B cell (primary cell): Measurements from ENCODE around the gene TSSK2. TPM values are rescaled to one million over a fixed set of nuclear protein-coding genes. Genes with fewer than 3 reads are reported as not detected.

Source experiments
- ATAC-seq: fragments of 200-7000 bp; cut with Tn5 transposase; one replicate; pipeline ENCODE4 v1.10.0; 2021; ENCODE audit warnings: low read depth, mild to moderate bottlenecking, moderate number of reproducible peaks, moderate library complexity
- CTCF ChIA-PET: fragments of 350-600 bp; sonication (Branson Sonifier 250); formaldehyde crosslinking; loops from one replicate; lab custom pipeline; 2021; ENCODE audit warnings: antibody characterized with exemption, inconsistent platforms; lab: Charles Lee
- POLR2A ChIA-PET: fragments of 350-600 bp; sonication (Branson Sonifier 250); formaldehyde crosslinking; loops from one replicate; lab custom pipeline; 2021; ENCODE audit warnings: antibody characterized with exemption; lab: Charles Lee
- DNase-seq: peaks from one replicate; pipeline ENCODE4 v3.0.0; 2013
- H2AFZ ChIP-seq: 2 replicates; pipeline ENCODE4 v1.6.1; 2012; ENCODE audit warnings: mild to moderate bottlenecking, low read depth, low read length; ENCODE audit not compliant: insufficient read depth, poor library complexity, severe bottlenecking
- H3K27ac ChIP-seq, 2 donors: 1 replicate in 1 of 2; 2 replicates in 1 of 2; pipeline ENCODE4 v1.5.1; 2012 to 2013; ENCODE audit warnings: low read length in 2 of 2, mild to moderate bottlenecking in 2 of 2, moderate library complexity in 1 of 2
- H3K27me3 ChIP-seq, 4 experiments: fragments of 200-600 bp in 1 of 4; sonication (generic) in 1 of 4; replicated peaks in 1 of 4; 1 replicate in 2 of 4; 2 replicates in 2 of 4; pipeline versions ENCODE4 v1.6.1 to v1.7.0; 2013 to 2016; ENCODE audit warnings: low read length in 3 of 4, mild to moderate bottlenecking in 2 of 4, mixed read lengths in 1 of 4, moderate library complexity in 1 of 4; ENCODE audit not compliant: insufficient read depth in 4 of 4, control insufficient read depth in 3 of 4; ENCODE audit errors: control extremely low read depth in 1 of 4
- H3K36me3 ChIP-seq, 2 experiments: replicated peaks in 1 of 2; 1 replicate in 1 of 2; 2 replicates in 1 of 2; pipeline versions ENCODE4 v1.6.1 to v1.7.1; 2013; ENCODE audit warnings: low read length in 1 of 2; ENCODE audit not compliant: insufficient read depth in 2 of 2, control insufficient read depth in 1 of 2; ENCODE audit errors: control extremely low read depth in 1 of 2, extremely low read depth in 1 of 2
- H3K4me1 ChIP-seq, 2 donors: fragments of 200-600 bp in 1 of 2; sonication (generic) in 1 of 2; 1 replicate in 1 of 2; 2 replicates in 1 of 2; pipeline versions ENCODE4 v1.5.1 to v1.6.1; 2013 to 2017; ENCODE audit warnings: low read length in 2 of 2; ENCODE audit not compliant: control insufficient read depth in 2 of 2, insufficient read depth in 2 of 2
- H3K4me2 ChIP-seq: replicated peaks from 2 replicates; pipeline ENCODE3; 2012; ENCODE audit warnings: mild to moderate bottlenecking, low read depth, low read length; ENCODE audit not compliant: poor library complexity, severe bottlenecking
- H3K4me3 ChIP-seq, 5 experiments: fragments of 200-600 bp in 1 of 5; sonication (generic) in 1 of 5; 1 replicate in 3 of 5; 2 replicates in 2 of 5; pipeline versions ENCODE4 v1.5.1 to v1.7.0; 2011 to 2016; ENCODE audit warnings: low read length in 4 of 5, mild to moderate bottlenecking in 4 of 5, low read depth in 2 of 5, control low read depth in 1 of 5, moderate library complexity in 1 of 5; ENCODE audit not compliant: insufficient read depth in 1 of 5; ENCODE audit errors: control extremely low read depth in 1 of 5, extremely low read depth in 1 of 5
- H3K79me2 ChIP-seq: fragments of 200-600 bp; sonication (generic); one replicate; pipeline ENCODE4 v1.6.0; 2016; ENCODE audit warnings: low read length; ENCODE audit not compliant: control insufficient read depth, insufficient read depth
- H3K9ac ChIP-seq: fragments of 200-600 bp; sonication (generic); 2 replicates; pipeline ENCODE4 v1.6.1; 2017; ENCODE audit warnings: mild to moderate bottlenecking, low read length, moderate library complexity
- H3K9me3 ChIP-seq, 3 donors: one replicate each; pipeline versions ENCODE4 v1.6.1 to v1.7.1; 2013; ENCODE audit warnings: low read length in 2 of 3; ENCODE audit not compliant: control insufficient read depth in 2 of 3, insufficient read depth in 1 of 3; ENCODE audit errors: control extremely low read depth in 1 of 3
- H4K20me1 ChIP-seq: 2 replicates; pipeline ENCODE4 v1.6.0; 2012; ENCODE audit warnings: mild to moderate bottlenecking, low read length; ENCODE audit not compliant: insufficient read depth, control insufficient read depth, poor library complexity, severe bottlenecking
- H3K27ac Mint-ChIP-seq: one replicate; pipeline ENCODE4 v1.8.0; 2021; ENCODE audit warnings: mixed read lengths
- H3K27me3 Mint-ChIP-seq: one replicate; pipeline ENCODE4 v1.8.0; 2021; ENCODE audit warnings: mixed read lengths
- H3K4me1 Mint-ChIP-seq: one replicate; pipeline ENCODE4 v1.8.0; 2021; ENCODE audit warnings: mixed read lengths
- H3K4me3 Mint-ChIP-seq: one replicate; pipeline ENCODE4 v1.8.0; 2021; ENCODE audit warnings: mixed read lengths
- H3K9me3 Mint-ChIP-seq: one replicate; pipeline ENCODE4 v1.8.0; 2022; ENCODE audit warnings: mixed read lengths; ENCODE audit not compliant: insufficient read depth
- EZH2 ChIP-seq: IDR thresholded peaks from 2 replicates; pipeline ENCODE4 v1.6.1; 2012; ENCODE audit warnings: borderline replicate concordance, low read depth, mild to moderate bottlenecking, moderate library complexity, low read length; ENCODE audit not compliant: insufficient read depth, poor library complexity, severe bottlenecking
- WGBS: methylation state at CpG from one replicate; pipeline ENCODE4 v1.1.5; 2013; ENCODE audit warnings: missing lambda C conversion rate; ENCODE audit not compliant: insufficient coverage; 5-methylcytosine and 5-hydroxymethylcytosine counted together
- intact Hi-C: fragments of 100-400 bp; cut with micrococcal nuclease; formaldehyde crosslinking; loops from one replicate; pipeline ENCODE4 v1.10.0; 2022
- polyA plus RNA-seq: library from polyadenylated mRNA; depleted of rRNA; stranded (reverse); fragments of >200 nt; gene quantifications from 2 replicates; pipeline ENCODE4 v1.2.3, GENCODE V29; 2012
- total RNA-seq, 2 donors: library from RNA; stranded (reverse); fragments of 120-200 nt in 1 of 2; gene quantifications; 1 replicate in 1 of 2; 2 replicates in 1 of 2; pipeline versions ENCODE4 v1.2.3 to v1.2.4, GENCODE V29; 2013 to 2022
- TF ChIP-seq, protein P1 (sequence below): fragments of 200-600 bp; IDR thresholded peaks from one replicate; pipeline ENCODE4 v1.8.0; 2022; ENCODE audit warnings: antibody characterized with exemption, mild to moderate bottlenecking

TSSK2 gene
- total and polyA plus RNA-seq, 2 donors (not counting 1 experiment from before 2014, with no cell fraction given): 0.15 TPM; not detected in 1

DNA sequence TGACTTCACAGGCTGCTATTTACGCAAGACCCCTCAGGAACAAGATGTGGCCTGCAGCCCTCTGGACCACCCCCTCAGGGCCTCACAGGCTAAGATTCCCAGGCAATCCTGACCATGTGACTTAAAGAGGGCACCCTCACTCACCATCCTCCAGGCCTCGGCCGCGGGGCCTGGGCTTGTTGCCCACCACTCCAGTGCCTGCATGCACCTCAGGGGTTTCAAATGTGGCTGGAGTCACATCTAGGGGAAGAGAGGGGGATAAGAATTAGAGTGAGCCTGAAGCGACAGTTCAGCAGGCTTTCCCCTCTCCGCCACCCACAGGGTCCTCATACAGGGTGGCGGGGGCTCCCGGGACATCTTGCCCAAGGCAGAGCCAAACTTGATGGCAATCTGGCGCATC lies 11.3 kb downstream of the TSSK2 start:
- Mint-ChIP-seq H3K27me3 (peaks cover 8% of the 10 kb centered on the region), H3K27ac (no peak overlapping the region), H3K9me3 (no peaks in the 10 kb centered on the region), H3K4me1 (peaks cover 15% of the 10 kb centered on the region), H3K4me3 (peak overlapping the region; percentile 47)
- Histone ChIP-seq H4K20me1 (peaks cover 6% of the 10 kb centered on the region), H3K36me3 (peaks cover 0 to 45% of the 10 kb centered on the region in 2 experiments), H3K4me1 (peaks cover 5 to 12% of the 10 kb centered on the region in 2 donors), H3K9ac (no peak overlapping the region), H3K4me2 (no peak overlapping the region), H3K27ac (no peak overlapping the region), H3K4me3 (no peak overlapping the region), H3K79me2 (peaks cover 26% of the 10 kb centered on the region), H2AFZ (no peak overlapping the region), H3K9me3 (no peaks in the 10 kb centered on the region), H3K27me3 (peaks cover 0 to 4% (median 0%) of the 10 kb centered on the region in 4 experiments)
- WGBS: 100% methylated on average over 6 of the region's 9 CpGs
- no peak for DNase-seq
- TF ChIP-seq, protein P1, sequence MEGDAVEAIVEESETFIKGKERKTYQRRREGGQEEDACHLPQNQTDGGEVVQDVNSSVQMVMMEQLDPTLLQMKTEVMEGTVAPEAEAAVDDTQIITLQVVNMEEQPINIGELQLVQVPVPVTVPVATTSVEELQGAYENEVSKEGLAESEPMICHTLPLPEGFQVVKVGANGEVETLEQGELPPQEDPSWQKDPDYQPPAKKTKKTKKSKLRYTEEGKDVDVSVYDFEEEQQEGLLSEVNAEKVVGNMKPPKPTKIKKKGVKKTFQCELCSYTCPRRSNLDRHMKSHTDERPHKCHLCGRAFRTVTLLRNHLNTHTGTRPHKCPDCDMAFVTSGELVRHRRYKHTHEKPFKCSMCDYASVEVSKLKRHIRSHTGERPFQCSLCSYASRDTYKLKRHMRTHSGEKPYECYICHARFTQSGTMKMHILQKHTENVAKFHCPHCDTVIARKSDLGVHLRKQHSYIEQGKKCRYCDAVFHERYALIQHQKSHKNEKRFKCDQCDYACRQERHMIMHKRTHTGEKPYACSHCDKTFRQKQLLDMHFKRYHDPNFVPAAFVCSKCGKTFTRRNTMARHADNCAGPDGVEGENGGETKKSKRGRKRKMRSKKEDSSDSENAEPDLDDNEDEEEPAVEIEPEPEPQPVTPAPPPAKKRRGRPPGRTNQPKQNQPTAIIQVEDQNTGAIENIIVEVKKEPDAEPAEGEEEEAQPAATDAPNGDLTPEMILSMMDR: no peak
- TF ChIP-seq EZH2: no peak
- ATAC-seq: no peak
- intact Hi-C loops: loop anchor here (5.0 kb wide), 1 partner anchor 35 kb away; no protein-coding TSS in a partner anchor
- POLR2A ChIA-PET: interaction anchor here (0.7 kb wide), 1 partner anchor 289 kb away, joined by 3 read pairs; the partner anchor contains the start of gene HIRA
- CTCF ChIA-PET: interaction anchor here (3.2 to 7.2 kb wide), 2 partner anchors 335 to 488 kb away, joined by 17 to 73 read pairs; no protein-coding TSS in a partner anchor

DNA sequence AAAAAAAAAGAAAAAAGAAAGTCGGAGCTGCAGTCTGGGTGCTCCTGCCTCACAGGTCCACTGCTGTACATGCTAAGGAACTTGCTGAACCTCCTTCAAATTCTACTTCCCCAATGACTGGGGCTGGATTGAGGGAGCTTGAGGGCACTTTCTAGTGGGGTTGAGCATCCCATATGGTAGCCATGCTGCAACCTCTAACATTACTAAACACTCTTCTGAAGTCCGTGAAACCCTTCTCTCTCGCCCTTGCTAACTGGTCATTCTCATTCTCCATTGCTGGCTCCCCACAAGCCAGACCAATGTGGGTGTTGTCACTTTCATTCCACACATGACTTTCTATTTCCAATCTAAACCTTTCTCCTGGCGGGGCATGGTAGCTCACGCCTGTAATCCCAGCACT lies 12.1 kb downstream of the TSSK2 start:
- Histone ChIP-seq H3K36me3 (peaks cover 0 to 42% of the 10 kb centered on the region in 2 experiments), H3K9ac (no peak overlapping the region), H3K4me1 (peaks cover 5 to 12% of the 10 kb centered on the region in 2 donors), H3K27me3 (peaks cover 0 to 9% (median 4%) of the 10 kb centered on the region in 4 experiments), H3K4me3 (no peak overlapping the region), H3K9me3 (no peaks in the 10 kb centered on the region), H4K20me1 (peaks cover 3% of the 10 kb centered on the region), H3K27ac (no peak overlapping the region), H3K79me2 (peaks cover 26% of the 10 kb centered on the region), H2AFZ (no peak overlapping the region), H3K4me2 (peak overlapping the region; percentile 95)
- TF ChIP-seq EZH2: no peak
- TF ChIP-seq, protein P1: no peak
- no peak for ATAC-seq
- intact Hi-C loops: loop anchor here (5.0 kb wide), 1 partner anchor 36 kb away; no protein-coding TSS in a partner anchor
- H3K27me3 Mint-ChIP-seq: peaks cover 9% of the 10 kb centered on the region
- 100% methylated on average over 4 of the region's 5 CpGs for WGBS
- no peaks in the 10 kb centered on the region for H3K9me3 Mint-ChIP-seq
- POLR2A ChIA-PET: interaction anchor here (0.7 to 2.4 kb wide), 2 partner anchors 21 to 288 kb away, joined by 3 to 20 read pairs; partner anchors contain the start of genes DGCR2 and HIRA
- no peak overlapping the region for H3K27ac Mint-ChIP-seq
- peaks cover 15% of the 10 kb centered on the region for H3K4me1 Mint-ChIP-seq
- H3K4me3 Mint-ChIP-seq: peak overlapping the region; percentile 99
- CTCF ChIA-PET: interaction anchor here (1.2 to 7.2 kb wide), 6 partner anchors 30 to 487 kb away, joined by 4 to 73 read pairs (median 15); partner anchors contain the start of gene SLC25A1
- DNase-seq: no peak
